Adipocyte (in vitro differentiated cells): ENCODE measurements around the gene MARVELD3.
"Not testable (repeated sequence)": the region's sequence is repeated elsewhere in the genome, so short reads cannot be mapped to it uniquely, and the experiment has no call there.

Source experiments
- DNase-seq: peaks from one replicate; pipeline ENCODE4 v3.0.0-alpha.2; 2015; ENCODE audit warnings: low read depth
- H3K27me3 ChIP-seq: replicated peaks from 2 replicates; pipeline ENCODE4 v1.7.0; 2013; ENCODE audit warnings: mild to moderate bottlenecking, low read length, moderate library complexity; ENCODE audit not compliant: control insufficient read depth, insufficient read depth
- H3K36me3 ChIP-seq: 2 replicates; pipeline ENCODE4 v1.7.0; 2013; ENCODE audit warnings: low read length, mild to moderate bottlenecking, moderate library complexity; ENCODE audit not compliant: control insufficient read depth, insufficient read depth, severe bottlenecking
- H3K4me1 ChIP-seq: 2 replicates; pipeline ENCODE4 v1.7.0; 2013; ENCODE audit warnings: mild to moderate bottlenecking, low read length, moderate library complexity; ENCODE audit not compliant: control insufficient read depth, insufficient read depth
- H3K4me3 ChIP-seq: 2 replicates; pipeline ENCODE4 v1.7.0; 2013; ENCODE audit warnings: mild to moderate bottlenecking, low read length, moderate library complexity
- H3K9ac ChIP-seq: 2 replicates; pipeline ENCODE4 v1.7.0; 2013; ENCODE audit warnings: mild to moderate bottlenecking, low read length, moderate library complexity
- H3K9me3 ChIP-seq: 2 replicates; pipeline ENCODE4 v1.7.0; 2013; ENCODE audit warnings: mild to moderate bottlenecking, low read length, moderate library complexity; ENCODE audit not compliant: control insufficient read depth

The MARVELD3 gene, protein sequence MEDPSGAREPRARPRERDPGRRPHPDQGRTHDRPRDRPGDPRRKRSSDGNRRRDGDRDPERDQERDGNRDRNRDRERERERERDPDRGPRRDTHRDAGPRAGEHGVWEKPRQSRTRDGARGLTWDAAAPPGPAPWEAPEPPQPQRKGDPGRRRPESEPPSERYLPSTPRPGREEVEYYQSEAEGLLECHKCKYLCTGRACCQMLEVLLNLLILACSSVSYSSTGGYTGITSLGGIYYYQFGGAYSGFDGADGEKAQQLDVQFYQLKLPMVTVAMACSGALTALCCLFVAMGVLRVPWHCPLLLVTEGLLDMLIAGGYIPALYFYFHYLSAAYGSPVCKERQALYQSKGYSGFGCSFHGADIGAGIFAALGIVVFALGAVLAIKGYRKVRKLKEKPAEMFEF

DNA sequence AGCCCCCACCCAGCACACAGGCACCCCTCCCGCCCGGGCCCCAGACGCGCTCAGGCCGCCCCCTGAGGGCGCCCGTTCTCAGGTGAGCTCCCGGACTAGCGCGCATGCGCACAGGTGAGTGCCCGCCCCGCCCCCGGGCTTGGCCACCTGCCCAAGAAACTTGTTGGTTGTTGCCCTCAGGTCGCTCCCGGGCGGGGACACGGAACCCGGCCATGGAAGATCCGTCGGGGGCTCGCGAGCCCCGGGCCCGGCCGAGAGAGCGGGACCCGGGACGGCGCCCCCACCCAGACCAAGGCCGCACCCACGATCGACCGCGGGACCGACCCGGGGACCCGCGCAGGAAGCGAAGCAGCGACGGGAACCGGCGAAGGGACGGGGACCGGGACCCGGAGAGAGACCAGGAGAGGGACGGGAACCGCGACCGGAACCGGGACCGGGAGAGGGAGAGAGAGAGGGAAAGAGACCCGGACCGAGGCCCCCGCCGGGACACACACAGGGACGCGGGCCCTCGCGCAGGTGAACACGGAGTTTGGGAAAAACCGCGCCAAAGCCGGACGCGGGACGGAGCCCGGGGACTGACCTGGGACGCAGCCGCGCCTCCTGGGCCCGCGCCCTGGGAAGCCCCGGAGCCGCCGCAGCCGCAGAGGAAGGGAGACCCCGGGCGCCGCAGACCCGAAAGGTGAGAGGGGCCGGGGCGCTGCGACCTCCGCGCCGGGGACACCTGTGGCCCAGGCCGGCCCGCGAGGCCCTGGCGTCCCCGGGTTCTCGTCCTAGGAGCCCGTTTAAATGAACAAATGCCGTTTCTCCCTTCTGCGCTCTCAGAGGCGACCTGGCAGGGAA lies at the start of gene MARVELD3:
MARVELD3 (plus strand) TSS at position 167 of the 840 bp plus-strand sequence; CDS start at position 213, 46 bp downstream.
- H3K36me3 ChIP-seq, result no peaks in the 10 kb centered on the region
- peaks cover 3% of the 10 kb centered on the region for H3K9me3 ChIP-seq
- peak within 1 kb of the TSS; percentile 68 for H3K4me3 ChIP-seq
- H3K4me1 ChIP-seq, result peaks cover 8% of the 10 kb centered on the region
- peak; percentile 16 for DNase-seq
- no peak within 1 kb of the TSS for H3K9ac ChIP-seq
- H3K27me3 ChIP-seq, result peaks cover 15% of the 10 kb centered on the region

DNA sequence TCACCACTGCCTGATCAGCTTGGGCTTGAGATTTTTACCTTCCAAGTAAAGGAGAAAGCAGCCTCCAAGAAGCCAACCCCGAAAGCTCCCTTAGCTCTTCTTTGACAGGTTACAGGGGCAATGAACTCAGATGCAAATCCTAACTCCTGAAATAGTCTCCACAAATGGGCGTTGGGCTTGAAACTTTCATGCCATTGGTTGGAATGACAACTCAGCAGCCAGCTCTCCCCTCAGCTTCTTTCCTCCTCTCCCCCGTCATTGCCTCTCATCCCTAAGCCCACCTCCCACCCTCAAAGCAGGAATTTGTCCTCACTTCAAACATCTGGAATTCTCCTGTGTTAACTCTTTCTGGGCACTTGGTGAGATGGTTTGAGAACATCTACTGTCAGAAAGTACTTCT lies 49.0 kb upstream of the MARVELD3 start, which contains the start of gene TAT:
TAT (minus strand) TSS at position 122 of the 400 bp plus-strand sequence. CDS start 677 bp downstream, outside the sequence.
- peaks cover 25% of the 10 kb centered on the region for H3K27me3 ChIP-seq
- H3K4me1 ChIP-seq, result no peaks in the 10 kb centered on the region
- no peaks in the 10 kb centered on the region for H3K36me3 ChIP-seq
- H3K9me3 ChIP-seq, result no peaks in the 10 kb centered on the region
- DNase-seq, result no peak
- no peak within 1 kb of the TSS for H3K4me3 ChIP-seq
- no peak within 1 kb of the TSS for H3K9ac ChIP-seq

DNA sequence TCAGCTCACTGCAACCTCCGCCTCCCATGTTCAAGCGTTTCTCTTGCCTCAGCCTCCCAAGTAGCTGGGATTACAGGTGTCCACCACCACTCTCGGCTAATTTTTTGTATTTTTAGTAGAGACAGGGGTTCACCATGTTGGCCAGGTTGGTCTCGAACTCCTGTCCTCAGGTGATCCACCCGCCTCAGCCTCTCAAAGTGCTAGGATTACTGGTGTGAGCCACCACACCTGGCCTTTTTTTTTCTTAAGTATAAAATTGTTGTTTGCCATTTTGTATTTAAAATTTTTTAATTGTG lies 43.5 kb upstream of the MARVELD3 start:
- H3K4me3 ChIP-seq, H3K9me3 ChIP-seq, H3K9ac ChIP-seq, H3K4me1 ChIP-seq, H3K36me3 ChIP-seq, DNase-seq: not testable (repeated sequence)
- H3K27me3 ChIP-seq, result peaks cover 31% of the 10 kb centered on the region

DNA sequence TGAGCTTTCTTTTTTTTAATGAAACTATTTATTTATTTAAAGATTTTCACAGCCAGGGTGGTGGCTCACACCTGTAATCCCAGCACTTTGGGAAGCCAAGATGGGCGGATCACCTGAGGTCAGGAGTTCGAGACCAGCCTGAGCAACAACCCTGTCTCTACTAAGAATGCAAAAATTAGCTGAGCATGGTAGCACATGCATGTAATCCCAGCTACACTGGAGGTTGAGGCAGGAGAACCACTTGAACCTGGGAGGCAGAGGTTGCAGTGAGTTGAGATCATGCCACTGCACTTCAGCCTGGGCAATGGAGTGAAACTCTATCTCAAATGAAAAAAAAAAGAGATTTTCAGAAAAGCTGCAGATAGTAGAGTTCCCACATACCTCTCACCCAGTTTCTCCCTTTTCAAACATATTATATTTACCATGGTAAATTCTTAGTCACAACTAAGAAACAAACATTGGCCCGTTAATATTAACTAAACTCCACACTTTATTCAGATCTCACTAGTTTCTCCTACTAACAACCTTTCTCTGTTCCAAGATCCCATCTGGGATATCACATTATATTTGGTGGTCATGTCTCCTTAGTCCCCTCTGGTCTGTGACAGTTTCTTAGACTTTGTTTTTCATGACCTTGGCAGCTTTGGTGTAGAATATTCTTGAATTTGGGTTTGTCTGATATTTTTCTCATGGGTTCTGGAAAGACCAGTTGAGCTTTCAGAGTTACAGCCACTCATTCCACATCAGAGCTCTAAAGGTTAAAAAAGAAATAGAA lies 41.3 kb upstream of the MARVELD3 start:
- no peak overlapping the region for H3K4me3 ChIP-seq
- peaks cover 13% of the 10 kb centered on the region for H3K9me3 ChIP-seq
- no peak for DNase-seq
- no peaks in the 10 kb centered on the region for H3K4me1 ChIP-seq
- peaks cover 24% of the 10 kb centered on the region for H3K27me3 ChIP-seq
- H3K9ac ChIP-seq, result no peak overlapping the region
- H3K36me3 ChIP-seq, result no peaks in the 10 kb centered on the region

DNA sequence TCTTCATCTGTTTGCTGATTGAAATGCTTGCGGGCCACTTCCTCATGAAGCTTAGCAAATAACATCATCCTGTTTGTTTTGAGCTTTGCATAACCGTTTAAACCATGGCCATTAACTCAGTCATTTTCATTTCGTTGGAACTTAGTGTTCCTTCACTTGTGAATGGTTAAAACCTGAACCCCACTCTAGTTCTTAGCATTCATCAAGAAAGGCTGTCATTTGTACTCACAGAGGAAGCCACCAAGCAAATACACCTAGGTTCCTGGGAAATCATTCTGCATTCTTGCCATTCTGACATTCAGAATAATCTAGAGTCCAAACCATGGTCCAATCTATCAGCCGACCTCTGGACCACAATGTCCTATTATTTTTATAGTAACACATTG lies 40.7 kb upstream of the MARVELD3 start:
- H3K36me3 ChIP-seq, result no peaks in the 10 kb centered on the region
- no peak overlapping the region for H3K4me3 ChIP-seq
- H3K27me3 ChIP-seq, result peaks cover 24% of the 10 kb centered on the region
- H3K9me3 ChIP-seq, result peaks cover 13% of the 10 kb centered on the region
- no peaks in the 10 kb centered on the region for H3K4me1 ChIP-seq
- no peak for DNase-seq
- H3K9ac ChIP-seq, result no peak overlapping the region

DNA sequence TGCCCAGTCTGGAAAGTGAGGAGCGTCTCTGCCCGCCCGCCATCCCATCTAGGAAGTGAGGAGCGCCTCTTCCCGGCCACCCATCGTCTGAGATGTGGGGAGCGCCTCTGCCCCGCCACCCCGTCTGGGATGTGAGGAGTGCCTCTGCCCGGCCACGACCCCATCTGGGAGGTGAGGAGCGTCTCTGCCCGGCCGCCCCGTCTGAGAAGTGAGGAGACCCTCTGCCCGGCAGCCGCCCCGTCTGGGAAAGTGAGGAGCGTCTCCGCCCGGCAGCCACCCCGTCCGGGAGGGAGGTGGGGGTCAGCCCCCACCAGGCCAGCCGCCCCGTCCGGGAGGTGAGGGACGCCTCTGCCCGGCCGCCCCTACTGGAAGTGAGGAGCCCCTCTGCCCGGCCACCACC lies 36.6 kb upstream of the MARVELD3 start:
- not testable (repeated sequence) for H3K4me1 ChIP-seq, H3K36me3 ChIP-seq, H3K9ac ChIP-seq, H3K4me3 ChIP-seq, DNase-seq
- H3K27me3 ChIP-seq, result peaks cover 23% of the 10 kb centered on the region
- H3K9me3 ChIP-seq, result peaks cover 13% of the 10 kb centered on the region

DNA sequence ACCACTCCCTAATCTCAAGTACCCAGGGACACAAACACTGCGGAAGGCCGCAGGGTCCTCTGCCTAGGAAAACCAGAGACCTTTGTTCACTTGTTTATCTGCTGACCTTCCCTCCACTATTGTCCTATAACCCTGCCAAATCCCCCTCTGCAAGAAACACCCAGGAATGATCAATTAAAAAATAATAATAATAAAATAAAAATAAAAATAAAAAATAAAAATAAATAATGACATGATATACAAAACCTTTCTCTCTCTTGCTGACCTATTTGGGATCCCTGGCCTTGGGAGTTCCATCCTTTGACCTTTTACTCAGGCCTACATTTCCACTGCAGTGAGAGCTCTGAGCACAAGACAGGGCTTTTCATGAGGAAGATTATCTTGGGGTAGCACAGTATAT lies 35.9 kb upstream of the MARVELD3 start:
- H3K9me3 ChIP-seq, result peaks cover 13% of the 10 kb centered on the region
- not testable (repeated sequence) for DNase-seq

DNA sequence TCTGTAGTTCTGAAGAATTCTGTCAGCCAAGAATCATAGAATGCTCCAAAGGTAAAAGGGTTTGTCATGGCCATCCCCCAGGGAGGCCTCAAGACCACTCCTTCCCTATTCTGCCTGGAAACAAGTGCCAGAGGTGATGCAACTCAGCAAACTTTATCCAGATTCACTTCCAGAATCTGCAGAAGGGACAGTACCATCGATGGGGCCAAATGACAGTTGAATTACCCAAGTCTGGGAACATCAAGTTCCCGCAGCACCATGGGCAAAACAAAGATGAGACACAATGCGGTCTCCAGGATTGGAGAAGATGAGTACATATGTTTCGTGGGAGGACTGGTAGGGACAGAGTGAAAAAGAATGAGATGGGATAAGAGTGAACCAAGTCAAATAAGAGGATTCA lies 35.4 kb upstream of the MARVELD3 start:
- Histone ChIP-seq H3K36me3 (no peaks in the 10 kb centered on the region), H3K4me1 (no peaks in the 10 kb centered on the region), H3K4me3 (no peak overlapping the region), H3K9ac (no peak overlapping the region), H3K9me3 (peaks cover 13% of the 10 kb centered on the region), H3K27me3 (peaks cover 15% of the 10 kb centered on the region)
- DNase-seq, result no peak

More for the DNA sequence above, 35.9 kb upstream of the MARVELD3 start:
- H3K36me3 ChIP-seq, H3K9ac ChIP-seq, H3K4me1 ChIP-seq, H3K4me3 ChIP-seq: not testable (repeated sequence)
- H3K27me3 ChIP-seq, result peaks cover 20% of the 10 kb centered on the region

DNA sequence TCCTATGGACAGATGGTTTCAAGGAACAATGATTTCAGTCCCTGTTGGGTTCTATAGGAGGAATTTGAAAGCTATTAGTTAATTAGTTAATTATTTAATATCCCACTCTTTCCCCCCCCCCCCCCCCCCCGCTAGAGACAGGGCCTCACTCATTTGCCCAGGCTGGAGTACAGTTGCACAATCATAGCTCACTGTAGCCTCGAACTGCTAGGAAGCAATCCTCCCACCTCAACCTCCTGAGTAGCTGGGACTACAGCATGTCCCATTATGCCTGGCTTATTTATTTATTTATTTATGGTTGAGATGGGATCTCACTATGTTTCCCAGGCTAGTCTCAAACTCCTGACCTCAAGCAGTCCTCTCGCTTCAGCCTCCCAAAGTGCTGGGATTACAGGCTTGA lies 34.1 kb upstream of the MARVELD3 start:
- Histone ChIP-seq H3K4me3 (no peak overlapping the region), H3K9me3 (peaks cover 8% of the 10 kb centered on the region), H3K4me1 (no peaks in the 10 kb centered on the region), H3K9ac (no peak overlapping the region), H3K27me3 (peaks cover 13% of the 10 kb centered on the region), H3K36me3 (no peaks in the 10 kb centered on the region)
- DNase-seq, result no peak

DNA sequence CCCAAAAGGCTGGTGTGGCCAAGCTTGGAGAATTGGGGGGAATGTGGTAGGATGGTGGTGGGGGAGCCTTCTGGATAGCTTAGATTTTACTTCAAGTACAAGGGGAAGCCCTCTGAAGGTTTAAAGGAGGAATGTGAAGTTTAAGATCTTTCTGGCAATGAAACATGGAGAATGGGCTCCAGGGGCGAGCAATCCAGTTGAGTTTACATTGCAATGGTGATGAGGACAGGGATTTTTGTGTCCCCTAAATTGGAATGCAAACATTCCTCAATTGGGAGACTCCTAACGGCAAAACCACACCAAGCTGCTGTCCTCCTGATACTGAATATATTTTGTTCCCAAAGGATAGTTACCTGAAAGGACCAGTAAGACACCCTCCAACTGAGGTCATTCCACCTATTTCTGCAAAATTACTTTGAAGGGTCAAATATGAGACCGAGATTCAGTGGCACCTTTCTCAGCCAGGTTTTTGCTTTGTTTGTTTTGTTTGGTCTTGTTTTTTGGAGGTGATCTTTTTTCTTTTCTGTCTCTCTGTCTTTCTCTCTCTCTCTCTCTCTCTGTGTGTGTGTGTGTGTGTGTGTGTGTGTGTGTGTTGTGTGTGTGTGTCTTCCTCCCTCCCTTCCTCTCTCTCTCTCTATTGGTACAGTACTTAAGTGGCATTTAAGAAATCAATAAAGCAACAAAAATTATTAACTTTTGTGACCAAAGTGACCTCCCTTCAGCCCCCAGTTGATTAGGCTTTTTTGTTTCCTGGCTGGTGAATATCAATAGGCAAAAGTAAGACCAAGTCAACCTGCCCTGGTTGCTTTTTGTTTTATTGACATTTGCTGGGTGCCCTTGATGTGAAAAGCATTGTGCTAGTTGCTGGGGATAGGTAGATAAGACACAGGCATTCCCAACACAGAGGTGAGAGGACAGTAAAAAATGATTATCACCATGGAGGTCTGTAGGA lies 32.7 kb upstream of the MARVELD3 start:
- no peak for DNase-seq
- peaks cover 13% of the 10 kb centered on the region for H3K27me3 ChIP-seq

More for the DNA sequence above, 32.7 kb upstream of the MARVELD3 start:
- Histone ChIP-seq H3K4me1 (no peaks in the 10 kb centered on the region), H3K9ac (no peak overlapping the region), H3K36me3 (no peaks in the 10 kb centered on the region), H3K9me3 (no peaks in the 10 kb centered on the region), H3K4me3 (no peak overlapping the region)
